ENCODE data around the gene MPND.

Gene MPND

GRCh38 chr19:4343370-4344307, at the start of gene MPND:
TSS of gene MPND (plus strand) at chr19:4343562. CDS start at chr19:4343594, 32 bp downstream.
- Mint-ChIP-seq H3K36me3 (ENCODE audit: low read depth) (peaks cover 9% of the 10 kb centered on the region), H3K4me1 (no peaks in the 10 kb centered on the region), H3K27ac (peak within 1 kb of the TSS; percentile 62 to 99 (median 89)), H3K27me3 (ENCODE audit: low read depth) (no peaks in the 10 kb centered on the region), H3K9me3 (no peaks in the 10 kb centered on the region), H3K4me3 (peak within 1 kb of the TSS; percentile 82 to 96 (median 83))
- TF ChIP-seq CTCF (IDR thresholded peaks at IDR 0.05; ENCODE audit: unreplicated experiment in 3 of 3), result peak in 1 of 3 experiments; percentile 32

DNA sequence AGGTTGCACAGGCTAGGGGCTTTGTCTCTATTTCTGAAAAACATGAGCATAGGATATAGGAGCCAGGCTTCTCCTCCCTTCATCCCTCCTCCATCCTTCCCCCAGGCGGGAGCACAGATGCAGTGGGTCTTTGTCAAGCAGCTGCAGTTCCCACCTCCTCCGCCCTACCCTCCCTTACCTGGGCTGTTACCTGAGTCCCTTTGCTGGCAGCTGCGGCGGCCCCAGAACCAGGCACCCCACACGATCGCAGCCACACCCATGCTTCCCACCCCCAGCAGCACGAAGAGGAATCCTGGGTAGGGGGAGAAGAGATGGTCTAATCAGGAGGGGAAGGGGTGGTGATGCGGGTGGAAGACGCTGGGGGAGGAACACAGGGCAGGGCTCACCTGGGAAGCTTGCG, 49.0 kb upstream of the MPND start:
- H3K9me3 Mint-ChIP-seq, result no peaks in the 10 kb centered on the region
- H3K4me1 Mint-ChIP-seq, result no peaks in the 10 kb centered on the region
- no peak overlapping the region for H3K27ac Mint-ChIP-seq
- no peak overlapping the region for H3K4me3 Mint-ChIP-seq
- H3K27me3 Mint-ChIP-seq (ENCODE audit: low read depth), result peaks cover 16% of the 10 kb centered on the region
- TF ChIP-seq CTCF (IDR thresholded peaks at IDR 0.05; ENCODE audit: unreplicated experiment in 3 of 3), result no peak
- no peaks in the 10 kb centered on the region for H3K36me3 Mint-ChIP-seq (ENCODE audit: low read depth)

- no peak for TF ChIP-seq CTCF (IDR thresholded peaks at IDR 0.05; ENCODE audit: unreplicated experiment in 3 of 3)
- H3K27ac Mint-ChIP-seq, result no peak overlapping the region
- H3K9me3 Mint-ChIP-seq, result no peaks in the 10 kb centered on the region
- H3K27me3 Mint-ChIP-seq (ENCODE audit: low read depth), result peaks cover 12% of the 10 kb centered on the region
- H3K4me1 Mint-ChIP-seq, result no peaks in the 10 kb centered on the region
- H3K4me3 Mint-ChIP-seq, result no peak overlapping the region
- no peaks in the 10 kb centered on the region for H3K36me3 Mint-ChIP-seq (ENCODE audit: low read depth)
Measured at GRCh38 chr19:4295972-4296771, 47.2 kb upstream of the MPND start.

DNA sequence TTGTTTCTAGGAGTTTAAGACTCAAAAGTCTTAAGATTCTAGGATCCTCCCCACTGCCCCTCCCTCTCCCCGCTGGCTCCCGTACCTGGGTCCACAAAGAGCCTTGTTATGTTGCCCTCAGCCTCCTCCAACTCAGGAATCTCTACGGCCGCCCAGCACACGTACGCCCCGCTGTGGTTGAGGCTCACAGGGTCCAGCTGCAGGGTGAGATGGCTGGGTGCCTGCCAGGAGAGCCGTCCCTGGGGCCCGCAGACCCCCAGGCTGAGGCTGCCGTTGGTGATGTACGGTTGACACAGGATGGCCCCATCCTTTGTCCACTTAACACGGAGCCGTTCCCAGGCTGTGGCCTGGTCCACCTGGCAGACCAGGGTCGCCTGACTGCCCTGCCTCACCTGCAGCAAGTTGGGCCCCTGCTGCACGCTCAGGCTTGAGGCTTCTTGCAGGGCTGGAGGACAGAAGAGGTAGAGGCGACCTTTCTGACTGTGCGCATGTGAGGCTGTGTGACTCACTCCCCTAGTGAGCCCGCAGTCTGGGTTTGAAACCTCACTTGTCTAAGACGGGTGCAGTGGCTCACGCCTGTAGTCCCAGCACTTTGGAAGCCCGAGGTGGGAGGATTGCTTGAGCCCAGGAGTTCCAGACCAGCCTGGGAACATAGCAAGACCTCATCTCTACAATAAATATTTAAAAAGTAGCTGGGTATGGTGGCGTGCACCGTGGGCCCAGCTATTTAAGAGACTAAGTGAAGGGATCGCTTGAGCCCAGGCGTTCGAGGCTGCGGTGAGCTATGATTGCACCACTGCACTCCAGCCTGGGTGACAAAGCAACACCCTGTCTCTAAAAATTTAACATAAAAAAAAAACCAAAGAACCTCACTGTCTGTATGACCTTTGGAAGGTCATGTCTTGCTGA, 45.2 kb upstream of the MPND start:
- Mint-ChIP-seq H3K9me3 (no peaks in the 10 kb centered on the region), H3K27me3 (ENCODE audit: low read depth) (peaks cover 12% of the 10 kb centered on the region), H3K4me3 (no peak overlapping the region), H3K4me1 (peaks cover 9% of the 10 kb centered on the region), H3K27ac (no peak overlapping the region), H3K36me3 (ENCODE audit: low read depth) (no peaks in the 10 kb centered on the region)
- no peak for TF ChIP-seq CTCF (IDR thresholded peaks at IDR 0.05; ENCODE audit: unreplicated experiment in 3 of 3)

DNA sequence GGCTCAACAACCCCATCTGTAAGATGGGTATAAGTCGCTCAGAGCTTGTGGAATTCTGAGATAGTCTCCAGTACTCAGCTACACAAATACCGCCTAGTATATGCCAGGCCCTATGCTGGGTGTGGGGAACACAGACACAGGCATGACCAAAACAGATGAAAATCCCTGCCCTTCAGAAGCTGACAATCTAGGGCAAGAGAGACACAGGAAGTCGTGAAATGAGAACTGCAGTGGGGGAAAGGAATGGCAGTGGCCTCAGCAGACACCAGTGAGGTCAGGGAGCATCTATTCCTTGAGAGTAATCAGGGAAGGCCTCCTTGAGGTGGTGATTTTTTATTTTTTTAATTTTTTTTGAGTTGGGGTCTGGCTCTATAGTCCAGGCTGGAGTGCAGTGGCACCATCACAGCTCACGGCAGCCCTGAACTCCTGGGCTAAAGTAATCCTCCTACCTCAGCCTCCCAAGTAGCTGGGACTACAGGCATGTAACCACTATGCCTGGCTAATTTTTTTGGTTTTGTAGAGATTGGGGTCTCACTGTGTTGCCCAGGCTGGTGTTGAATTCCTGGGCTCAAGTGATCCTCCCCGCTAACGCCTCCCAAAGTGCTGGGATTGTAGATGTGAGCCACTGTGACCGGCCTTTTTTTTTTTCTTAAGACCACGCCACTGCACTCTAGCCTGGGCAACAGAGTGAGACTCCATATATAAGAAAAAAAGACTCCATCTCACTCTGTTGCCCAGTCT, 44.4 kb upstream of the MPND start:
- Mint-ChIP-seq H3K27me3 (ENCODE audit: low read depth) (peaks cover 12% of the 10 kb centered on the region), H3K9me3 (no peaks in the 10 kb centered on the region), H3K27ac (no peak overlapping the region), H3K4me1 (peaks cover 9% of the 10 kb centered on the region), H3K36me3 (ENCODE audit: low read depth) (no peaks in the 10 kb centered on the region), H3K4me3 (no peak overlapping the region)
- TF ChIP-seq CTCF (IDR thresholded peaks at IDR 0.05; ENCODE audit: unreplicated experiment in 3 of 3), result no peak
